ENCODE data around the gene UBE2J2. TPM values are rescaled to one million over a fixed set of nuclear protein-coding genes. Genes with fewer than 3 reads are reported as not detected.

UBE2J2 gene
- polyA plus RNA-seq, 3 donors = 25.8 to 45.1 (median 39.5) TPM

DNA sequence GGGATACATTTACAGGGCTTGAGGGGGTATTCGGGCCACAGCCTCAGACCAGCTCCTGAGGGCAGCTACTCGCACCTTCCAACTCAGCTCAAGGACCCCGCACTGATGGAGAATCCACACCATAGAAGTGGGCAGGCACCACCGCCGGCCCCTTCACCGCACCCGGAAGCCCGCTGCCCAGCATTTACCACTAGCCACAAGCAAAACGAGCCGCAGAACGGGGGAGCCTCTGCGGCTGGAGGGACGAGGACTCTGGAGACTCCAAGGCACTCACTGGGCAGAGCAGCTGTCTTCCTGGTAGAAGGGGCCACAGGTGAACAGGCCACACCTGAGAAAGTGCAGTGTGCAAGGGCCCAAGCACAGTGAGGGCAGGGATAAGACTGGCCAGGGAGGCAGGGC, 5.4 kb downstream of the UBE2J2 start:
- H3K27ac ChIP-seq (ENCODE audit: low read depth, low read length) = no peak overlapping the region
- WGBS, 3 donors = 95 to 97% (median 96%) methylated on average over 13 of the region's 13 CpGs

DNA sequence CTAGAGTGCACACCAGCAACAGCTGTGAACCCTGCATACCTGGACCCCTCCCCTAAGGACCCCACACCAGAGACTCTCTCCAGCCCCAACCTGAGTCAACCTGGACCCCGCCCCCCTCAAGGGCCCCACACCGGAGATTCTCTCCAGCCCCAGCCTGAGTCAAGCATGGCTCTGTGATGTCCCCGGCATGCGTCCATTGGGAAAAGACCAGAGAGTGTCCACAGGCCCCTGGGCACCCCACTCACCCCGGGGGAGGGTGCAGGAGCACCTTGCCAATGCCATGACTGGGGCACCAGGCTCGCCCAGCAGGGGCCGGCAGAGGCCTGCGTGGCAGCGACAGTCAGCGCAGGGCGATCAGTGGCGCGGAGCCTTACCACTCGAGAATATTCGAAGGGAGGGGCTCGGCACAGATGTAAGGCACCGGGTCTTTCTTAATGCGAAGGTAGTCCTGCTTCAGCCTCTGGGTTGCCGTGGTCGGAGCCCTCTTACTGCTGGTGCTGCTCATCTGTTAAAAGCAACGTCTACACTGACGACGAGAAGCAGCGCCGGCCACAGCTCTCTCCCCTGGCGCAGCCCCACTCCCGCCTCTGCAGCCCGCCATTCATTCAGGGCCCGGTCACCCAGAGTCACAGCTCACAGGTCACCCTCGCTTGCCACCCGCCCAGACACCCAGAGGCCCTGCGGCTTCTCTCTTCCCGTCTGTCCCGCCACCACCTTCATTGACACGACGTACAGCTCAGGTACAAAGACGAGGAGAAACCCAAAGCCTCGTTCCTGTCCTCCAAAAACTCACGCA, 6.0 kb downstream of the UBE2J2 start:
- no peak overlapping the region for H3K27ac ChIP-seq (ENCODE audit: low read depth, low read length)
- 94 to 96% (median 94%) methylated on average over 39 of the region's 39 CpGs for WGBS, 3 donors

GRCh38 chr1:1264868-1265272, 8.8 kb downstream of the UBE2J2 start:
- H3K27ac ChIP-seq (ENCODE audit: low read depth, low read length) = no peak overlapping the region
- WGBS, 3 donors = 82 to 87% (median 84%) methylated on average over 10 of the region's 10 CpGs

DNA sequence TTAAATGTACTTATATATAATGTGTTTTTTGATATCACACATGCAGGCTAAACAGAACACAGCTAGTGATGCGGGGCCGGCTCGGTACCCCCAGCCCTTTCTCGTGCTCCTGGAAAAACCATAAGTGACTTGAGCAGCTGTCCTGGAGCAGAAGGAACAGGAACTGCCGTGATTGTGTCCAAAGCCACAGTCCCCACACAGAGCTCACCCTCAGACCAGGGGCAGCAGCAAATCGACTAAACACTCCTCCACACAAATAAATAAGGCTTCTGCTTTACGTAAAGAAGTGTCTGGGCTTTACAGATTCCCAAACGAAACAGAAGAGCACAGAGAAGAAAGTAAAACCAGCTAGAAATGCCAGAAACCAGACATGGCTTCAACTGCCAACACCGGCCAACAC, 9.6 kb downstream of the UBE2J2 start:
- 86 to 87% (median 86%) methylated on average over 9 of the region's 9 CpGs for WGBS, 3 donors
- no peak overlapping the region for H3K27ac ChIP-seq (ENCODE audit: low read depth, low read length)

DNA sequence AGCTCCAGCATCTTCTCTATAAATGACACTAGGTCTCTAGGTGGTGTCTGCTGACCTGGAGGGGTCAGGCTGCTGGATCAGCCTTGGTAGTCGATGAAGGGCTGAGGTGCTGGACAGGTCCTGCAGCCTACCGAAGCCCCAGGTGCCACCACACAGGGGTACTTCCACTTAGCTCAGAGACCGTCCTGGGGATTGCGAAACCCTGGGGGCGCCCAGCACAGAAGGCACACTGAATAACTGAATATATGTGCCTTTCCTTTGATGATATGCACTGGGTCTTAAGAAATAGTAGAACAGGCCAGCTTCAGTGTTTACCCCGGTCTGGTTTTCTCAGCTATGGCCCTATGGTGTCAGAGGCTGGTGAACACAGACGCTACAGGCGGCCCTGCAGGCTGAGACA, 10.9 kb downstream of the UBE2J2 start:
- no peak overlapping the region for H3K27ac ChIP-seq (ENCODE audit: low read depth, low read length)
- 84 to 89% (median 86%) methylated on average over 8 of the region's 8 CpGs for WGBS, 3 donors

DNA sequence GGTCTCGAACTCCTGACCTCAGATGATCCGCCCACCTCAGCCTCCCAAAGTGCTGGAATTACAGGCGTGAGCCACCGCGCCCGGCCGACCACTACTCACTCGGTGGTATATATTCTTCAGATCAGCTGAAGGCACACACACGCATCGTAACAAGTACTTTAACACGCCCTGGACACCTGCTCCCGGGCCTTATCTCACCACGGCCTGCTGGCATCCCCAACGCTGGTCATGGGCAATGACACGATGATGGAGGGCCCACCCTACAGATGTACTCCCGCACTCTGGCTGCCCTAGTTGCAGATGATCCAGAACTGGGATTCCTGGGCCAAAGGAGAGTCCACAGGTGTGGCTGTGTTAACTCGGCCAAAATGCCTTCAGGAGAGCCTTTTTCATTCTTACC, 11.6 kb downstream of the UBE2J2 start:
- H3K27ac ChIP-seq (ENCODE audit: low read depth, low read length) = no peak overlapping the region
- WGBS, 3 donors = 95 to 97% (median 96%) methylated on average over 17 of the region's 17 CpGs

- no peak overlapping the region for H3K27ac ChIP-seq (ENCODE audit: low read depth, low read length)
- WGBS, 3 donors = 50 to 77% (median 55%) methylated on average over 16 of the region's 16 CpGs
Observed at GRCh38 chr1:1260843-1261560, 12.7 kb downstream of the UBE2J2 start.

DNA sequence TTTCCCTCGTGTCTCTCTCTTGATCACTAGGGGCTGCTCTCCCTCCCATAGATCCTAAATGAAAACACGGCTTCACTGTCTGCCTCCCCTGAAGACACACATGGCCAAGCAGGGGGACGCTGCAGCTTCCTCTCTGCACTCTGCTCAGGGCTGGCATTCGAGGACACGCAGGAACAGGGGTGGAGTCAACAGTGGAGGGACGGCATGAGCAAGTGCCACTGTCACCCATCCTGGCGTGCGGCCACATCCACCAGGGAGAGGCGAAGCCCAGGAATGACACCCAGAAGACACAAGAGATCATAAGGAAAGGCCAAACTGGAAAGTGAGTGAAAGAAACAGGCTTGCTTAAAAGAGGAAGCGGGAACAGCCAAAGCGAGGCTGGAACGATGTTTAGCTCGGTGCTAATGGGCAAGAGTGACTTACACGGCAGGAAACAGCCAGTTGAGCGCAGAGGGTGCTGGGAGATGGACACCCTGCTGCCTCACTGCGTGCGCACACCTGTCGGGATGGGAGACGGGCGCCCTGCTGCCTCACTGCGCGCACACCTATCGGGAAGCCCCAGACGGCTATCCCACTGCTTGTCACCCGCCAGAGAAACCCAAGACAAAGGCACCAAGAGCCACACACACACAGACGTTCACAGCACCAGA, 13.6 kb downstream of the UBE2J2 start:
- WGBS, 3 donors = 77 to 85% (median 81%) methylated on average over 26 of the region's 26 CpGs
- H3K27ac ChIP-seq (ENCODE audit: low read depth, low read length) = no peak overlapping the region

GRCh38 chr1:1259540-1259939, 14.1 kb downstream of the UBE2J2 start:
- H3K27ac ChIP-seq (ENCODE audit: low read depth, low read length) = no peak overlapping the region
- 89 to 94% (median 93%) methylated on average over 18 of the region's 18 CpGs for WGBS, 3 donors

DNA sequence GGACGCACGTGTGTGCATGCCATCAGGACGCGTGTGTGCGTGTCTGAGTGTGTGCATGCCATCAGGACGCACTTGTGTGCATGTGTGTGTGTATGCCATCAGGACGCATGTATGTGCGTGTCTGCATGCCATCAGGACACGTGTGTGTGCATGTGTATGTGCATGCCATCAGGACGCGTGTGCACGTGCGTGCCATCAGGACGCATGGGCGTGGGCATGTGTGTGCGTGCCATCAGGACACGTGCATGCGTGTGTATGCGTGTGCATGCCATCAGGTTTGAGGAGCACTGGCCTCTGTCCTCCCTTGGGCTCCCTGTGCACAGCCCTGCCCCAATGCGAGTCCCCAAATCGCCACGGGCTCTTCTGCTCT, 14.6 kb downstream of the UBE2J2 start:
- H3K27ac ChIP-seq (ENCODE audit: low read depth, low read length) = no peak overlapping the region
- WGBS, 3 donors = 94 to 96% (median 95%) methylated on average over 21 to 22 of the region's 22 CpGs

DNA sequence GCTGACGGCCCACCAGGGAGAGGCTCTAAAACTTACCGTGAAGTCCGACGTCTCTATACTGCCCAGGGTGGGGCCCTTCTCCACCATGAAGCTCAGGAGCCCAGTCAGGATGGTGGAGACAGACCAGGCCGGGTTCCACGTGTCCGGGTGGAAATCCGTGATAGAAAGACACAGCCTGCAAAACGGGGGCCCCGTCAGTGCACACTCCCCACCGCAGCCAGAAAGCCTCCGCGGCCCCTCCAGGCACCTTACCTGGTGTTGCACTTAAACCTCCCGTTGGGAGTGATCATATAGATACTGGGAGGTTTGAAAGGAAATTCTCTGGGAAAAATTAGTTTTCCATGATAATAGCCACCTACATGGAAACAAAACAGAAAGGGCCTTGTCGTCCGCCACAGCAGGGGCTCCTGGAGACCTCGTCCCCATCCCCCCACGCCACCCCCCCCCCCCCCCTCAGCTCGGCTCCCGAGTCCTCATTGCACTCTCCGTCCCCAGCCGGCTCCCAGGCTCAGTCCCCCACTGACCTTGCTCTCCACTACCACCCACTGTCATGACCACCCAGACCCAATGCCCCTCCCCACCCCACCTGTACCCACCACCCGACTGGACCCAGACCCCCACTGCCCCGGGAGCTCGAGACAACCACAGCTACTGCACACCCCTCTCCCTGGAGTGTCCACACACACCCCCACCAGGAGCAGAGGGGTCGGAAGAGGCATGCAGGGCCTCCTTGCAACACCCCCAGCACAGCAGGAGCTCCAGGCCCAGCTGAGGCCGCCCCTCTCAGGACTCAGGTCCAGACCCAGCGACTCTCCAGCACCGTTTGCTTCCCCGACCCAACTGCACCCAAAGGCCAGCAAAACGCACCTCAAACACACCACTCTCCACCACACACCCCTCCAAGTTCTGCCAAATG, 16.4 kb downstream of the UBE2J2 start:
- no peak overlapping the region for H3K27ac ChIP-seq (ENCODE audit: low read depth, low read length)
- WGBS, 3 donors = 93 to 95% (median 94%) methylated on average over 28 to 31 of the region's 31 CpGs

DNA sequence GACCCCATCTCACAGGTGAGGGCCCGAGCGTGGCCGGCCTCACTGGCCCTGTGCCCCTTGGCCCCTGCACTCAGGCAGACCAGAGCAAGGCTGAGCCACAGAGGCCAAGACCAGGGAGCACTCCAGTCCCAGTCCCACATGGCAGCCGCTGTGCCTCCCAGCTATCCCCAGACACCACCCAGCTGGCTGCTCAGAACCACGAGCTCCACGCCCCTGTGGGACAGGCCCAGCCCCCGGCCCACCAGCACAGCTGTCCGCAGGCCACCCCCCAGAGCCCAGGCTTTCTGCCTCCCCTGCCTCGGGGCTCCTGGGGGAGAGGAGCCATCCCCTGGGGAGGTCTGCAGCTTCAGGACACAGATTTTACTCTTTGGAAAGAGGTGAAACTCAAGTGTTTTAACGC, 18.0 kb downstream of the UBE2J2 start:
- 91 to 94% (median 91%) methylated on average over 10 of the region's 10 CpGs for WGBS, 3 donors
- no peak overlapping the region for H3K27ac ChIP-seq (ENCODE audit: low read depth, low read length)

DNA sequence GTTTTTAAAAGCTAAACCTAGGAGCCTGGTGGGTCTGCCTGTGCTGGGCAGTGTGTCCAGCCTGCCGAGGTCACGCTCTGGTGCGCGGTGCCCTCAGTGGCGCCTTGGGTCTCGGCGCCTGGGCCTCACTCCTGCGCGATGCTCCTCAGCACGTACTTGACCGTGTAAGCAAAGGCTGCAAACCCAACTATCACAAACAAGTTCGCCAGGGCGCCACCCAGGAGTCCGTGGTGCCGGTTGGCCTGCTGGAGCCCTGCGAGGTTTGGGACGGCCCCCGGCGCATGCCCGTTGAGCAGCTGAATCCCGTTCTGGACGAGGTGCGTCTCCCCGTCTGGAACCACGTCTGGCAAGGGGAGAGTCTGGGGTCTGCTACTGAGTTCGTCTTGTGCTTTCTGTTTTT, 18.6 kb downstream of the UBE2J2 start:
- WGBS, 3 donors = 94 to 95% (median 94%) methylated on average over 26 of the region's 26 CpGs
- H3K27ac ChIP-seq (ENCODE audit: low read depth, low read length) = no peak overlapping the region

DNA sequence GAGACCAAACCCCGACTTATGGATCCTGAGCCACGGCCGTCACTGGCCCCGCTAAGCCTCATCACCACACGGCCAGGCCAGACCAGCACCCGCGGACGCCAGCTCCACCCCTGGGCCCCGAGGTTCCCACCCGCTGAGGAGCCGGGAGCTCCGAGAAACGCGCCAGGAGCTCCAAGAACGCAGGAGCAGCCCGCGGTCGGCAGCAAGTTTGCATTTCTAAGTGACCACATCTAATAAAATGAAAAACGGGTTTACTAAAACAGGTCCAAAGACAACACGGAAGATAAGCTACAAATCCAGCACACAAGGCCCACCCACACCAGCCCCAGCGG, 19.0 kb downstream of the UBE2J2 start:
- 85 to 90% (median 89%) methylated on average over 21 of the region's 21 CpGs for WGBS, 3 donors
- H3K27ac ChIP-seq (ENCODE audit: low read depth, low read length) = no peak overlapping the region

- no peak overlapping the region for H3K27ac ChIP-seq (ENCODE audit: low read depth, low read length)
- WGBS, 3 donors = 96% methylated on average over 47 to 50 of the region's 50 CpGs
Observed at GRCh38 chr1:1253972-1254666, 19.5 kb downstream of the UBE2J2 start.

GRCh38 chr1:1253314-1253713, 20.3 kb downstream of the UBE2J2 start:
- H3K27ac ChIP-seq (ENCODE audit: low read depth, low read length) = no peak overlapping the region
- WGBS, 3 donors = 80 to 90% (median 87%) methylated on average over 12 of the region's 12 CpGs

GRCh38 chr1:1250786-1251284, 22.8 kb downstream of the UBE2J2 start:
- H3K27ac ChIP-seq (ENCODE audit: low read depth, low read length) = no peak overlapping the region
- WGBS, 3 donors = 67 to 84% (median 73%) methylated on average over 16 of the region's 16 CpGs

Data from adipose tissue (tissue), 3 donors.